GM13977 (cell line): ENCODE measurements around the gene RGS16.

Experiments
- DNase-seq: peaks from one replicate; pipeline ENCODE4 v3.0.0; 2012; ENCODE audit warnings: low spot score
- CTCF ChIP-seq: IDR thresholded peaks from 2 replicates; pipeline ENCODE4 v1.5.1; 2012; ENCODE audit warnings: mild to moderate bottlenecking, control low read depth; ENCODE audit not compliant: insufficient read depth; ENCODE audit errors: extremely low read depth, missing control alignments
- in situ Hi-C: fragments of 300-500 bp; cut with MboI; formaldehyde crosslinking; loops from one replicate; pipeline ENCODE4 v1.12.0; 2022; ENCODE audit warnings: low sequenced_read_pairs, low pct_unique_long_range_greater_than_20kb, mixed read lengths, inconsistent platforms; ENCODE audit not compliant: unreplicated experiment

Gene RGS16

GRCh38 chr1:182587666-182588499, 16.3 kb downstream of the RGS16 start:
- DNase-seq, result no peak
- in situ Hi-C loops, result loop anchor here (10.0 kb wide), 1 partner anchor 143 kb away; no protein-coding TSS in a partner anchor
- no peak for TF ChIP-seq CTCF

- DNase-seq, result no peak
- in situ Hi-C loops, result loop anchor here (10.0 kb wide), 1 partner anchor 142 kb away; no protein-coding TSS in a partner anchor
- TF ChIP-seq CTCF, result no peak
These were observed 17.1 kb downstream of the RGS16 start for GRCh38 chr1:182587093-182587492.

- DNase-seq, result no peak
- in situ Hi-C loops, result loop anchor here (10.0 kb wide), 1 partner anchor 142 kb away; no protein-coding TSS in a partner anchor
- no peak for TF ChIP-seq CTCF
These were observed 17.8 kb downstream of the RGS16 start for GRCh38 chr1:182586380-182586779.

- DNase-seq, result no peak
- no peak for TF ChIP-seq CTCF
- in situ Hi-C loops, result loop anchor here (10.0 kb wide), 1 partner anchor 140 kb away; no protein-coding TSS in a partner anchor
These were observed 19.4 kb downstream of the RGS16 start for GRCh38 chr1:182584746-182585145.

- no peak for TF ChIP-seq CTCF
- DNase-seq, result no peak
- in situ Hi-C loops, result loop anchor here (10.0 kb wide), 1 partner anchor 136 kb away; no protein-coding TSS in a partner anchor
These were observed 23.5 kb downstream of the RGS16 start for GRCh38 chr1:182580736-182581135.

GRCh38 chr1:182575540-182576149, 28.5 kb downstream of the RGS16 start:
- DNase-seq, result no peak
- no peak for TF ChIP-seq CTCF
- in situ Hi-C loops, result no loop called here
